Left hindlimb (tissue), 1 donor: Measurements from ENCODE around the gene PEX7.
"Not testable (repeated sequence)": the region's sequence is repeated elsewhere in the genome, so short reads cannot be mapped to it uniquely, and the experiment has no call there.

ENCODE experiments used
- DNase-seq: peaks from one replicate; pipeline ENCODE4 v3.0.0-alpha.2; 2018

The PEX7 gene

GRCh38 chr6:136846477-136846876, 24.1 kb downstream of the PEX7 start:
- not testable (repeated sequence) for DNase-seq

DNA sequence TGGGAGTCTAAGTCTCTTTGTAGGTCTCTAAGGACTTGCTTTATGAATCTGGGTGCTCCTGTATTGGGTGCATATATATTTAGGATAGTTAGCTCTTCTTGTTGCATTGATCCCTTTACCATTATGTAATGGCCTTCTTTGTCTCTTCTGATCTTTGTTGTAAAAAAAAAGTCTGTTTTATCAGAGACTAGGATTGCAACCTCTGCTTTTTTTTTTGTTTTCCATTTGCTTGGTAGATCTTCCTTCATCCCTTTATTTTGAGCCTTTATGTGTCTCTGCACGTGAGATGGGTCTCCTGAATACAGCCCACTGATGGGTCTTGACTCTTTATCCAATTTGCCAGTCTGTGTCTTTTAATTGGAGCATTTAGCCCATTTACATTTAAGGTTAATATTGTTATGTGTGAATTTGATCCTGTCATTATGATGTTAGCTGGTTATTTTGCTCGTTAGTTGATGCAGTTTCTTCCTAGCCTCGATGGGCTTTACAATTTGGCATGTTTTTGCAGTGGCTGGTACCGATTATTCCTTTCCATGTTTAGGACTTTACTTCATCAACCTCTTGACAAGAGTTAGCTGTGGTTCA, 27.7 kb downstream of the PEX7 start:
- DNase-seq, result not testable (repeated sequence)

DNA sequence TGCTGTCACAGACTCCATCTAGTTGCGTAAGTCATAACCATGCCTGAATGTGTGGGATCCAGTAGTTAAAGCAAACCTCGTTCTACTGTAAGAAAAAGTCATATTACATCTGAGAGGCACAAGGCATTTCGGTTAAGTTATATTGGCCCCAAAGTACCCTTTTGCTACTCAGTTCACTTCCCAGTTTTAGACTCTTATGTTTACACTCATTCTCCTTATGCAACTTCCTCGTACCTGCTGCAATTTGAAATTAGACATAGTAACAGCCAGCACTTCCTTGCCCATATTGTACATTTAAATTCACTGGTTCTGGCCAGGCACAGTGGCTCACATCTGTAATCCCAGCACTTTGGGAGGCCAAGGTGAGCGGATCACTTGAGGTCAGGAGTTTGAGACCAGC, 37.0 kb downstream of the PEX7 start:
- no peak for DNase-seq

DNA sequence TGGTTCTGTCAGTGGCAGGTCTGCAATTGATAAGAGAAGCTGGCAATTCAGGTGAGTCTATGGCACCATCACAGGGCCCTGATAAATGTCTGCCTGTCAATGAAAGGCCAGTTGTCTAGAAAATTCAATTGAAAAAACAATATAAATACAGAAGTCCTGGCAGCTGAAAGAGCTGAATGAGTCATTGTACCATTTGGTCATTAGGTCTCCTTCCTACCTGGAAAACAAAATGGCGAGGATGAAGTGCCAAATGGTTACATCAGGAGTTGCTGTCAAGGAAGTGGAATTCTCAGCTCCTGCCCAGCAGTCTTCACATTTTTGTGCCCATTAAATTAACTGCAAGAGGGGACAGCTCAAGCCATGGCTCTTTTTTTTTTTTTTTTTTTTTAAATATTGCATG, 37.7 kb downstream of the PEX7 start:
- no peak for DNase-seq

DNA sequence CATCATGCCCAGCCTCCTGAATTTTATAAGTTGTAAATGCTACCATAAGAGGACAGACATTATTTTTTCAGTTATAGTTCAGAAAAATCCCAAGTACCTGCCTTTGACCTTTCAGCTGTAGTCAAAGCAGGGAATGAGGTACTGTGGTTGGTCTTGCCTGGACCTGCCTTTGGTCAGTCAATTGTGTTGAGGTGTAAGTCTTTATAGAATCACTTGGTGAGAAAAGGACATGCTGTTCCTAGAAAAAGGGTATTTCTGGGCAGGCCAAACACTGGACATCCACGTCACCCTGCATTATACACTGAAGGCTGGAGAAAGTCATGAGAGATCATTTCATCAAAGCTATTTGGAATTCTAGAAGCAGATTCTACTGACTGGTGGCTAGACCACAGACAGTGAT, 40.3 kb downstream of the PEX7 start:
- no peak for DNase-seq

DNA sequence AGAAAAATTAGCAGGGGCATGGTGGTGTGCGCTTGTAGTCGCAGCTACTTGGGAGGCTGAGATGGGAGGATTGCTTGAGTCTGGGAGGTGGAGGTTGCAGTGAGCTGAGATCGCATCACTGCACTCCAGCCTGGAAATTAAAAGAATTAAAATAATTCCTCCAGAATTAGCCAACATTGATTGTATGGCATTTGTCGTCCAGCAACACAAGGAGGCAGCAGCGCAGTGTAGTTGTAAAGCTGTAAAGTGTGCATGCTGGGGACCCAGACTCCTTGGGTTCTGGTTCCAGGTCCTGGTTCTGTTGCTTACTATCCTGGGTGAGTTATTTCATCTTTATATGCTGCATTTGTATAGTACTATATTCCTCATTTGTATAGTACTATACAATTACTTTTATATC, 41.4 kb downstream of the PEX7 start:
- no peak for DNase-seq

GRCh38 chr6:136864676-136865075, 42.3 kb downstream of the PEX7 start:
- no peak for DNase-seq

DNA sequence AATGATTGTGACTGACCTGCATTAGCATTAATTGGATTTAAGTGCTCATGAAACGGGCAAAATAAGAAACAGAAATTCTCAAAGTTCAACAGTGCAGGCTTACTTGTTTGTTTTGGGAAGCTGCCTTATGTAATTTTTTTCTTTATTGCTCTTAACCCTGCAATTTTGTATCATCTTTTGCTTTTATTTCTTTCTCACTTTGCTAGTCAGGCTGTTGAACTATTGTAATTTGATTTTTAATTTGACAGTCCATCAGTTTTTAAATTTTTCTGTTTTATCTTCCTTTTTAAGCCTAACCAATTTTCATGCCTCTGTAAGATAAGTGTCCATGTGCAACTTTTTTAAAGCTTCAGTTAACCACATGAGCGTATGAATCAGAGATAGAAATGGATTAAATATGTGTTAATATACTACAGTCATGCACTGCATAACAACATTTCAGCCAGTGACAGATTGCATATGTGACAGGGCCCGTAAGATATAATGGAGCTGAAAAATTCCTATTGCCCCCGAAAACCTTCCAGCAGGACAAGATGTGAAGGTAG, 44.6 kb downstream of the PEX7 start:
- DNase-seq, result no peak

DNA sequence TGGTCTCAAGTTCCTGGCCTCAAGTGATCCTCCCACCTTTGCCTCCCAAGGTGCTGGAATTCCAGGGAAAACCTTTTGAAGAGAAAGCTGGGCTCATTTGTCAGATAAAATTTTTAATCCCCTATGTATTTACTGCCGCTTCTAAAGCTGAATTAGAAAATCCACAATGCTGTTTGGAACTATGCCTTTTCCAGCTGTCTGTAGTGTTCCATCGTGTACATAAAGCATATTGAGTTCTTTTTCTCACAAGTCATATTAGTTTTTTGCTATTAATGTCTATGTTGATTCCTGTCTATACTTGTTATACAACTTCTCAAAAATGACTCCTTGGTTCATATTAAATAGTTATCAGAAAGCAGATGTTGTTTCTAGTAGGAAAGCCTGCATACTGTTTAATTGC, 47.1 kb downstream of the PEX7 start:
- no peak for DNase-seq

DNA sequence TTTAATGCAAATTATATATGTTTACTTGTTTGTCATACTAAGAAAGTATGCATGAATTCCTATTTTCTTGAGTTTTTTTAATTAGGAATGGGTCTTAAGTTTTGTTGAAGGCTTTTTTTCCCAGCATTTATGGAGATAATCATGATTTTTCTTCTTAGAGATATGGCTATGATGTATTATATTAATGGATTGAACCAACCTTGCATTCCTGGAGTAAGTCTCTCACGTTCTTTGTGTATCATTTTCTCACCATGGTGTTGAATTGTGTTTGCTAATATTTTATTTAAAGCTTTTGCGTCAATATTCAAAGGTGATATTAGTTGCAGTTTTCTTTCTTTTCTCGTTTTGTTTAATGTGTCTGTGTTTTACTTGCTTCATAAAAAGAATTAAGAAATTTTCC, 51.4 kb downstream of the PEX7 start:
- DNase-seq, result no peak

- DNase-seq, result not testable (repeated sequence)
Observed at GRCh38 chr6:136876469-136876868, 54.1 kb downstream of the PEX7 start.

- no peak for DNase-seq
Observed at GRCh38 chr6:136880748-136881460, 58.5 kb downstream of the PEX7 start.

DNA sequence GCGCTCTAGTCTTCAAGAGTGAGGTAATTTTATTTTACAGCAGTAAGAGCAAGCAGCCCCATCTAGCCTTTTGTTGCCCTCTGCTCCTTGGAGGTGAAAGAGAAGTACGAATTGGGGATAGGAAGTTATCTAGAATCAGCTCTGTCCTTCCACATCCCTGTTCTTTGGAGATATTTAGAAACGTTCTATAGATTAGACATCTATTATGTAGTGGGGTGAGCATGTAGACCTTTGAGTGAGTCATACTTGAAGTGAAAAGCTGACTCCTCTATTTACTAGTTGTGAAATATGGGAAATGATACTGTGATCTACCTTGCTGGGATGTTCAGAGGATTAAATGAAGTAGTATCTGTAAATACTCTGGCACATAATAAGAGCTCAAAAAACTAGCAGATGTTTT, 63.7 kb downstream of the PEX7 start:
- DNase-seq, result no peak

- no peak for DNase-seq
Observed at GRCh38 chr6:136887953-136888352, 65.6 kb downstream of the PEX7 start.

DNA sequence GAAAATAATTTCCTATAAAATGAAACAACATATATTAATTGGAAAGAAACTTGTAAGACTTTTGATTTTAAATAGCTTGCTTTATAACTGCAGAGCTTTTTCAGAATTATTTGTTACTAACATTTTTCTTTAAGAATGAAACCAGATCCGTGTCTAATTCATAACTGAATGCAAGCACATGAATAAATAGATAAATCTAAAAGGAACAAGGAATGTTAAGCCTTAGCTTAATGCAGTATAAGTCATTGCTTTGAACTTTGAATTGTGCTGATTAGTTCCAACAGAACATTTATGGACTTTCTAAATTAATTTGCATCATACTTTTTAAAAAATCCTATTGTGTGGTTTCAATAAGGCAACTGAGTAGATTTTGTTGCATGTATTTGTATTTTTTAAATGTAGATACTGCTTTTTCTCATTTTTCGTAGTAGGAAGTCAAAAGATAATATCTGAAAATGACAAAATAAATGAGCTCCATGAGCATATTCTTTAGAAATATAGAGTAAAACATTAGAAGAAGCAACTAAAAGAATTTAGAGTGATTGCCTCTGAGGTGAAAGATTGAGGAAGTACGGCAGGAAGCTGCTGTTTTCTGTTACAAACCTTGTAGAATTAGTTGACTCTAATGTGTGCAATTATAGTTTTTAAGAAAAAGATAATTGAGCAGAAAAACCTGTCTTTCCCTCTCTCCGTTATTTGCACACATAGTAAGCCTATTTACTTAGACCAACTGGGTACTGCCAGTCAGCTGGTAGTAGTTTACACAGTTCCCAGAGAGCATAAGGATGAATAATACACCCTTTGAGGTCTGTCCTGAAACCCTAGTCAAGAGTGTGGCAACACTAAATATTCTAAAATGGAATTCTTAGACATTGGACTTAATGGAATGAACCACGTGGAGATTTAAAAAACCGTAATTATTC, 67.1 kb downstream of the PEX7 start:
- DNase-seq, result no peak

- DNase-seq, result no peak
Observed at GRCh38 chr6:136890194-136890839, 67.9 kb downstream of the PEX7 start.

DNA sequence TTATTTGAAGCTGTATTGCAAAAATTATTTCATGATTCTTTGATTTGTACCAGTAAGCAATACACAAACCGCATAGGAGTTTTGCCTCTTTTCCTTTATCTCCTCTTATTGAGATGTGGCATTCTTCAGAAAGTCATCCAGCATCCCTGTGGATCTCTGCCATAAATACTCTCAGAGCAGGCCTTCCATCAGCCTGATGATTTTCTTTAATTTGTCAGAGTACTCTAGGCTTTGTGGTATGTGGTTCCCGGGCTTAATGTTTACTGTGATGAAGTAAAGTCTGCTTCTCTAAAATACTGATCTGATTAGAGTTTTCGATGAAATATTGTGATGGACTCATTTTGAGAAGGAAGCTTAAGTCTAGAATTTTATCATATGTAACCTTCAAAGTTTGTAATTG, 68.6 kb downstream of the PEX7 start:
- DNase-seq, result no peak

- no peak for DNase-seq
Observed at GRCh38 chr6:136893187-136893586, 70.8 kb downstream of the PEX7 start.

DNA sequence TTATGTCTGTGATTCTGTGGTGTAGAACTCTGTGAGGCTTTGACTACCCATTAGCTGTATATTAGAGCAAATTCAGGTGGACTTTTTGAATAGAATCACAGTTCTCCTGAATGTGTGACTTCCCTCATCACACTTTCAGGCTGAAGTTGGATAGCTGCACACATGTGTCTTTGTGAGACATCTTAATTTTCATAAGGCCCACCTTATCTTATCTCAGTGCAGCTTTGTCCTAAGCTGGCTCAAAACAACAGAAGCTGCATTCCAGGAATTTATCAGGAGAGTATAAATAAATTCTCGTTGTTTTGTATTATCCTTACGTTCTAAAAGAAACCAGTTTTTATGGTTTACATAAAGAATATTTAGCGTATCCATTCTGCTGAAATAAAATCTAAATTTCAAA, 73.5 kb downstream of the PEX7 start:
- DNase-seq, result no peak

- no peak for DNase-seq
Observed at GRCh38 chr6:136897071-136897470, 74.7 kb downstream of the PEX7 start.

DNA sequence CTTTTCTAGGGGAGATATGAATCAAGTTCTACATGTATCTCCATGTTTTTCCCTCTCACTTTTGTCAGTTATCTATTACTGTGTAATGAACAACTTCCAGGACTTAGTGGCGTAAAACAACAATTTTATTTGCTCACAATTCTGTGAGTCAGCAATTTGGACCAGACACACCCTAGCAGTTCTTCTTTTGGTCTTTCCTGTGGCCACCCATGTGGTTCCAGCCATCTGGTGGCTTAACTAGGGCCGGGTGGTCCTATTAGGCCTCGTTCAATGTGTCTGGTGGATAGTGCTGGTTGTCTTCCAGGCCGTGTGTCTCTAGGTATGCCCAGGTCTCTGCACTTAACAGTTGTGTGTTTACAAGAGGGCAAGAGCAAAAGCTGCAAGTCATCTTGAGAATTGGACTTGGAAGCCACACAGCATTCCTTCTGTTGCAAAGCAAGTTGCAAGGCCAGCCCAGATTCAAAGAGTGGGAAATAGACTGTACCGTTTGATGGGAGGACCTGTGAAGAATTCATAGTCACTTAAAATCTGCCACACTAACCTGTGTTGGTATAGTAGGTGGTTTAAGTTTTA, 78.9 kb downstream of the PEX7 start:
- no peak for DNase-seq

DNA sequence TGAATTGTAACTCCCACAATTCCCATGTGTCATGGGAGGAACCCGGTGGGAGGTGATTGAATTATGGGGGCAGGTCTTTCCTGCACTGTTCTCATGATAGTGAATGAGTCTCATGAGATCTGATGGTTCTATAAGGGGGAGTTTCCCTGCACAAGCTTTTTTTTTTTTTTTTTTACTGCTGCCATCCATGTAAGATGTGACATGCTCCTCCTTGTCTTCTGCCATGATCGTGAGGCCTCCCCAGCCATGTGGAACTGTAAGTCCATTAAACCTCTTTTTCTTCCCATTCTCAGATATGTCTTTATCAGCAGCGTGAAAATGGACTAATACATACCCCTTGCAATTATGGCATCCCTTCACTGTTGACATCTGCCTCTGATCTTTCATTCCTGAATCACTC, 82.1 kb downstream of the PEX7 start:
- DNase-seq, result not testable (repeated sequence)

DNA sequence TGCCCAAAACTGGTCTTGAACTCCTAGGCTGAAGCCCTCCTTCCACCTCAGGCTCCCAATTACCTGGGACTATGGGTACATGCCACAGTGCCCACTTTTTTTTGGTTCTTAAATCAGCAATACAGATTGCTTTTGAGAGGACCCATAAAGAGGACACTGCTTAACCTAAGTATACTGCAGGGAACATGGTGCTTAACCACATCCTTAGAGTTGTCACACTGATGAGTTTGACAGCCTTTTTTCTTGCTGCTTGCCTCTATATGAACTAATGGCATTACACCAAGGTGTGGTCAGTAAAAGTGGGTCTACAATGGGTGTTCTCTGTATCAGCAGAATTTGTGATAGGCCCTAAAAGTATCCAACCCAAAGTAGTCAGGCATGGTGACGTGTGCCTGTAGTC, 92.6 kb downstream of the PEX7 start:
- DNase-seq, result no peak
